Stomach (tissue), 9 donors: ENCODE measurements around the gene UMAD1. TPM values are rescaled to one million over a fixed set of nuclear protein-coding genes. Genes with fewer than 3 reads are reported as not detected.
A peak's percentile ranks its signal among the peaks of the same experiment; 100 is the strongest.
"Not testable (repeated sequence)": the region's sequence is repeated elsewhere in the genome, so short reads cannot be mapped to it uniquely, and the experiment has no call there.

Source experiments
- DNase-seq, 2 donors: peaks; one replicate each; pipeline versions ENCODE4 v3.0.0 to v3.0.0-alpha.2; 2013 to 2019
- H3K27ac ChIP-seq, 5 donors: fragments of 200-600 bp in 4 of 5; sonication (generic) in 4 of 5; one replicate each; pipeline ENCODE4 v1.5.1; 2013 to 2019; ENCODE audit warnings: mild to moderate bottlenecking in 1 of 5, moderate library complexity in 1 of 5
- H3K27me3 ChIP-seq, 3 donors: fragments of 200-600 bp; sonication (generic); one replicate each; pipeline ENCODE4 v1.5.1; 2017 to 2019; ENCODE audit warnings: mixed run types in 1 of 3
- H3K36me3 ChIP-seq, 4 donors: fragments of 200-600 bp; sonication (generic); 1 replicate in 3 of 4; 2 replicates in 1 of 4; pipeline ENCODE4 v1.5.1; 2016 to 2019
- H3K4me1 ChIP-seq, 4 donors: fragments of 200-600 bp; sonication (generic); one replicate each; pipeline ENCODE4 v1.5.1; 2016 to 2019
- H3K4me3 ChIP-seq, 4 donors: fragments of 200-600 bp; sonication (generic) in 3 of 4; one replicate each; pipeline ENCODE4 v1.5.1; 2016 to 2019; ENCODE audit warnings: mild to moderate bottlenecking in 1 of 4
- H3K9me3 ChIP-seq, 4 donors: fragments of 200-600 bp; sonication (generic); one replicate each; pipeline ENCODE4 v1.5.1; 2016 to 2019
- EP300 ChIP-seq: sonication (generic); formaldehyde crosslinking; IDR thresholded peaks from one replicate; pipeline ENCODE4 v1.6.1; 2017; ENCODE audit warnings: antibody characterized with exemption
- POLR2A ChIP-seq, 4 donors: fragments of 450-650 bp; IDR thresholded peaks; one replicate each; pipeline ENCODE4 v1.6.1; 2016; ENCODE audit warnings: antibody characterized with exemption in 4 of 4, control low read depth in 2 of 4, mild to moderate bottlenecking in 1 of 4, moderate library complexity in 1 of 4
- POLR2AphosphoS5 ChIP-seq, 3 donors: sonication (generic); formaldehyde crosslinking; IDR thresholded peaks; one replicate each; pipeline ENCODE4 v1.6.1; 2016; ENCODE audit warnings: antibody characterized with exemption in 3 of 3
- WGBS, 5 donors: extraction: QIAGEN DNeasy Blood & Tissue Kit in 3 of 5; methylation state at CpG; one replicate each; pipeline versions ENCODE4 v1.1.5 to v1.1.7; 2013 to 2018; 5-methylcytosine and 5-hydroxymethylcytosine counted together
- intact Hi-C: fragments of 100-400 bp; cut with DNase I; formaldehyde crosslinking; loops from one replicate; pipeline ENCODE4 v1.15.1; 2023; ENCODE audit warnings: low total_unique reads
- polyA plus RNA-seq, 3 donors: library from polyadenylated mRNA; stranded (reverse); fragments of 200-250 nt; gene quantifications; one replicate each; pipeline ENCODE4 v1.2.3, GENCODE V29; 2013
- total RNA-seq, 5 donors: library from RNA; depleted of rRNA; stranded (reverse); fragments of >200 nt; gene quantifications; one replicate each; pipeline versions ENCODE4 v1.1.0 to v1.2.3, GENCODE V29; 2014 to 2016
- TF ChIP-seq, protein P1 (sequence below), 7 experiments: fragments of 450-650 bp in 4 of 7; fragments of 200-600 bp in 3 of 7; sonication (generic) in 3 of 7; IDR thresholded peaks; one replicate each; pipeline ENCODE4 v1.5.1; 2016 to 2019; ENCODE audit warnings: antibody characterized with exemption in 7 of 7, control low read depth in 2 of 7, mild to moderate bottlenecking in 1 of 7
- donor health status: healthy with polysubstance abuse.
- donor health status: Bipolar disorder and iron deficiency.
- donor health status: healthy.

The UMAD1 gene
- total and polyA plus RNA-seq, 8 donors: 7.8 to 175 (median 30.1) TPM

DNA sequence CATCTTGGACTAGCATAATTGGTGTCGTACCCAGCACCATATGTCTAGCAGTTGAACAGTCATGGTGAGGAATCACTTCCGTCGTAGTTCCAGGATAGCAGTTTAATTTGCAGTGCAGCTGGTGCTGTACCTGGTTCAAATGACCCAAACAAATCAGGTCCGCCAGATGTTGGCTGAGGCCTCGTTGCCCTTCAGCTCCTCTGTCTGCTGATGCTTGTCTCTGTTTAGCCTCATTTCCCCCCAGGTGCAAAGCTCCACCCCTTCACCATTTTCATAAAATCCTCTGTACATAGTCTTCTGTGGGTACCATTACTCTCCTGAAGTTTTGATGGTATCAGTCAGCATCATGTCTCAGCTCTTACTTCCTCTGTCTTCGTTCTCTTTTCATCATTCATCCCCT, 35.1 kb downstream of the UMAD1 start:
- peaks cover 7 to 31% (median 25%) of the 10 kb centered on the region in 4 donors for H3K36me3 ChIP-seq
- no peak overlapping the region for H3K4me3 ChIP-seq
- no peaks in the 10 kb centered on the region for H3K27me3 ChIP-seq
- H3K27ac ChIP-seq: no peak overlapping the region
- 75 to 86% (median 81%) methylated on average over 6 of the region's 6 CpGs for WGBS, 5 donors
- TF ChIP-seq, protein P1, sequence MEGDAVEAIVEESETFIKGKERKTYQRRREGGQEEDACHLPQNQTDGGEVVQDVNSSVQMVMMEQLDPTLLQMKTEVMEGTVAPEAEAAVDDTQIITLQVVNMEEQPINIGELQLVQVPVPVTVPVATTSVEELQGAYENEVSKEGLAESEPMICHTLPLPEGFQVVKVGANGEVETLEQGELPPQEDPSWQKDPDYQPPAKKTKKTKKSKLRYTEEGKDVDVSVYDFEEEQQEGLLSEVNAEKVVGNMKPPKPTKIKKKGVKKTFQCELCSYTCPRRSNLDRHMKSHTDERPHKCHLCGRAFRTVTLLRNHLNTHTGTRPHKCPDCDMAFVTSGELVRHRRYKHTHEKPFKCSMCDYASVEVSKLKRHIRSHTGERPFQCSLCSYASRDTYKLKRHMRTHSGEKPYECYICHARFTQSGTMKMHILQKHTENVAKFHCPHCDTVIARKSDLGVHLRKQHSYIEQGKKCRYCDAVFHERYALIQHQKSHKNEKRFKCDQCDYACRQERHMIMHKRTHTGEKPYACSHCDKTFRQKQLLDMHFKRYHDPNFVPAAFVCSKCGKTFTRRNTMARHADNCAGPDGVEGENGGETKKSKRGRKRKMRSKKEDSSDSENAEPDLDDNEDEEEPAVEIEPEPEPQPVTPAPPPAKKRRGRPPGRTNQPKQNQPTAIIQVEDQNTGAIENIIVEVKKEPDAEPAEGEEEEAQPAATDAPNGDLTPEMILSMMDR (IDR thresholded peaks at IDR 0.05): no peak
- no peak for TF ChIP-seq POLR2AphosphoS5 (IDR thresholded peaks at IDR 0.05)
- H3K4me1 ChIP-seq: peaks cover 0 to 24% (median 12%) of the 10 kb centered on the region in 4 donors
- no peak for DNase-seq
- intact Hi-C loops: no loop called here
- H3K9me3 ChIP-seq: no peaks in the 10 kb centered on the region

DNA sequence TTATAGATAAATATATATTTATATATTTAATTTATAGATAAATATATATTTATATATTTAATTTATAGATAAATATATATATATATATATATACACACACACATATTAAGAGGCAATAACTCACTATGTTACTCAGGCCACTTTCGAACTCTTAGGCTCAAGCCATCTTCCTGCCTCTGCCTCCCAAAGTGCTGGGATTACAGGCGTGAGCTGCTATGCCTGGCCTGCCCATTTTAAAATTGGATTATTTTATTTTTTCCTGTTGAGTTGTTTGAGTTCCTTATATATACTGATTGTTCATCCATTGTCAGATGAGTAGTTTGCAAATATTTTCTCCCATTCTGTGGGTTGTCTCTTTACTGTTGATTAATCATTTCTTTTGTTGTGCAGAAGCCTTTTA, 39.1 kb downstream of the UMAD1 start:
- 97 to 100% (median 98%) methylated on average over 2 of the region's 2 CpGs for WGBS, 5 donors
- H3K27me3 ChIP-seq, intact Hi-C loops, H3K4me3 ChIP-seq, H3K27ac ChIP-seq, H3K9me3 ChIP-seq, DNase-seq: not testable (repeated sequence)
- Histone ChIP-seq H3K36me3 (peaks cover 7 to 22% (median 18%) of the 10 kb centered on the region in 4 donors), H3K4me1 (peaks cover 6 to 39% (median 20%) of the 10 kb centered on the region in 4 donors)

DNA sequence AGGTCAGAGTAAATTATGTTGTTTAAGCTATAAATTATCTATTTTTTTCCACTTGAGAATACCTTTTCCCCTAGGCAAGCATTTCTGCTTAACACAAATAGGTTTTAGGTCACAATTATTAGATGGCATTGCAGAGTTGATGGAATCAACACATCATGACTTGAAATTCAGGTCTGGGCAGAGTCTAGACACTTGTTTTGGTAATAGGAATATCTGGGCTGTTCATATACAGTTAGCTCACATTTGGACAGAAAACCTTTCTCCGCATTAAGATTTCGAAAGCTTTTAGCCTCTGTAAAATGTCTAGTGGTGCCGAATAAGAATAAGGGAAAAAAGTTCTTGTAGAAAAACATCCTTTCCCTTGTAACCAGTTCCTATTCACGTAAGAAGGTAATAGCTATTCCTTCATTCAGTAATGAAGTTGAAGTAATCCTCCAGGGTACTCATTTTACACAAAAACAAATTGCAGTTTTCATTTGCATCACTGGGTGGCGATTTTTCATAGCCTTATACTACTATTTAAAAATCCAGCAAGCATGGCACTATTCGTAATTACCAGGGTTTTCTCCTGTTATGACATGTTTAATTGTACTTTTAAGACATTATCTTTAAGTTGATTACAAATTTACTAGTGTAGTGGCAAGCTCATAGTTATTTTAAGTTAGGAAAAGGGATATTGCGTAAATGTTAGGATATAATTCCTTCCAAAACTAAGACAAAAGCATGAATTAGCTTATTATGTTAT, 40.8 kb downstream of the UMAD1 start:
- Histone ChIP-seq H3K27ac (peak overlapping the region in 4 of 5 donors; percentile 4 to 67 (median 28)), H3K4me3 (peak overlapping the region in 1 of 4 donors; percentile 15), H3K27me3 (no peaks in the 10 kb centered on the region), H3K36me3 (peaks cover 0 to 5% (median 4%) of the 10 kb centered on the region in 4 donors), H3K4me1 (peaks cover 6 to 39% (median 20%) of the 10 kb centered on the region in 4 donors), H3K9me3 (no peaks in the 10 kb centered on the region)
- DNase-seq: peak in 1 of 2 donors; percentile 88
- TF ChIP-seq, protein P1 (IDR thresholded peaks at IDR 0.05): peak in 5 of 7 experiments; percentile 41 to 61 (median 47)
- TF ChIP-seq EP300: no peak
- 34 to 44% (median 37%) methylated on average over 7 of the region's 7 CpGs for WGBS, 5 donors
- intact Hi-C loops: no loop called here

DNA sequence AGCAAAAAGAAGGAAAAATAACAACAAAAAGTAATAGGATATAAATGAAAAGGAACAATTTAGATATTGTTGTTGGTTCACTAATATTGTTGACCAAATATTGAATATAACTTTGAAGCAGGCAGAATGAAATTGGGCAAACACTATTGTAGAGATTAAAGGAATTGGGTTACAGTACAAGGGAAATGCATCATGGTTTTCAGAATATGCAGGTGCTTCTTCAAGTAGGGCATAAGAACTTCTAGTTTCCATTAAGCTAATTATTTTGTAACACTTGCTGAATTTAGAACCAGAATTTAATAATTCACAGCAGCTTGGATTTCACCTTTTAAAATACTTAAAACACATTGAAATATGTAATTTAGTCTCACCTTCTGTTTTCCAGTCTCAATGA, 41.4 kb downstream of the UMAD1 start:
- DNase-seq: no peak
- TF ChIP-seq POLR2AphosphoS5 (IDR thresholded peaks at IDR 0.05) (no peak), EP300 (no peak), POLR2A (IDR thresholded peaks at IDR 0.05) (no peak)
- TF ChIP-seq, protein P1 (IDR thresholded peaks at IDR 0.05): no peak
- intact Hi-C loops: no loop called here
- Histone ChIP-seq H3K4me1 (peaks cover 6 to 45% (median 23%) of the 10 kb centered on the region in 4 donors), H3K27ac (peak overlapping the region in 3 of 5 donors; percentile 4 to 67 (median 11)), H3K4me3 (peak overlapping the region in 1 of 4 donors; percentile 15), H3K27me3 (no peaks in the 10 kb centered on the region), H3K36me3 (peaks cover 0 to 4% (median 4%) of the 10 kb centered on the region in 4 donors), H3K9me3 (no peaks in the 10 kb centered on the region)

DNA sequence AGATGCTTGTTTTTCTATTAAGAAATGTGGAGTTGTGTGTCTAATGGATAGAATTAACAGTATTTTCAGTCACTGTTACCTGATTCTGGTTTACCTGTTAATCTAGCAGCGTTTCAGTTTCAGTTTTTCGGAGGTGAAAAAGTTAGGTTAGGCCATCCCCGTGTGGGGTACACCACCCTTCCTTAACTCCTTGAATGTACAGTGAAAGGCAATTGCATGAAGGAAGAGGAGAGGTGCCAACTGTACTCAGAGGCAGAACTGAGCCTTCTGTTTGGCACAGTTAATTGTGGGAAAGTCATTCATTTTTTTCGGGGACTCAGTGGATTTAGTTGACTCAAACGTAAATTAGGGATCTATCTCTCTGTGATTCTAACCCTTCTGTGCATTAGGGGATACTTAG, 42.3 kb downstream of the UMAD1 start:
- Histone ChIP-seq H3K27ac (peak overlapping the region in 2 of 5 donors; percentile 11 to 43), H3K4me1 (peaks cover 9 to 54% (median 27%) of the 10 kb centered on the region in 4 donors), H3K36me3 (peaks cover 0 to 3% (median 0%) of the 10 kb centered on the region in 4 donors), H3K27me3 (no peaks in the 10 kb centered on the region), H3K4me3 (no peak overlapping the region), H3K9me3 (no peaks in the 10 kb centered on the region)
- intact Hi-C loops: no loop called here
- no peak for DNase-seq
- 30 to 47% (median 43%) methylated on average over 5 of the region's 5 CpGs for WGBS, 5 donors
- TF ChIP-seq EP300 (no peak), POLR2A (IDR thresholded peaks at IDR 0.05) (no peak), POLR2AphosphoS5 (IDR thresholded peaks at IDR 0.05) (no peak)
- TF ChIP-seq, protein P1 (IDR thresholded peaks at IDR 0.05): no peak
